Sigmoid colon (tissue), 7 donors: ENCODE measurements around the gene ESRRA. TPM values are rescaled to one million over a fixed set of nuclear protein-coding genes. Genes with fewer than 3 reads are reported as not detected.

Source experiments
- DNase-seq: peaks from one replicate; pipeline ENCODE4 v3.0.0-alpha.2; 2019
- H3K27ac ChIP-seq, 4 donors: fragments of 200-600 bp; sonication (generic); one replicate each; pipeline ENCODE4 v1.5.1; 2016 to 2019; ENCODE audit warnings: mild to moderate bottlenecking in 1 of 4
- H3K27me3 ChIP-seq, 3 donors: fragments of 200-600 bp; sonication (generic); one replicate each; pipeline ENCODE4 v1.5.1; 2019; ENCODE audit warnings: mild to moderate bottlenecking in 1 of 3
- H3K36me3 ChIP-seq, 4 donors: fragments of 200-600 bp; sonication (generic); one replicate each; pipeline ENCODE4 v1.5.1; 2016 to 2019
- H3K4me1 ChIP-seq, 4 donors: fragments of 200-600 bp; sonication (generic); one replicate each; pipeline ENCODE4 v1.5.1; 2017 to 2019
- H3K4me3 ChIP-seq, 4 donors: fragments of 200-600 bp; sonication (generic); one replicate each; pipeline ENCODE4 v1.5.1; 2017 to 2019; ENCODE audit warnings: mild to moderate bottlenecking in 2 of 4, moderate library complexity in 1 of 4
- H3K9me3 ChIP-seq, 4 donors: fragments of 200-600 bp in 3 of 4; sonication (generic) in 3 of 4; one replicate each; pipeline versions ENCODE4 v1.5.1 to v1.6.1; 2013 to 2019
- EP300 ChIP-seq, 4 donors: sonication (generic); formaldehyde crosslinking; IDR thresholded peaks; one replicate each; pipeline ENCODE4 v1.6.1; 2017; ENCODE audit warnings: antibody characterized with exemption in 4 of 4
- POLR2A ChIP-seq, 2 donors: fragments of 450-650 bp; IDR thresholded peaks; one replicate each; pipeline ENCODE4 v1.6.1; 2016; ENCODE audit warnings: antibody characterized with exemption in 2 of 2, mild to moderate bottlenecking in 2 of 2, moderate library complexity in 2 of 2
- POLR2AphosphoS5 ChIP-seq, 4 donors: sonication (generic); formaldehyde crosslinking; IDR thresholded peaks; one replicate each; pipeline ENCODE4 v1.6.1; 2017; ENCODE audit warnings: antibody characterized with exemption in 4 of 4
- WGBS, 2 donors: extraction: QIAGEN DNeasy Blood & Tissue Kit; methylation state at CpG; one replicate each; pipeline ENCODE4 v1.1.7; 2013; 5-methylcytosine and 5-hydroxymethylcytosine counted together
- intact Hi-C: fragments of 100-400 bp; cut with DNase I; formaldehyde crosslinking; loops from one replicate; pipeline ENCODE4 v1.15.1; 2023
- polyA plus RNA-seq, 3 donors: library from polyadenylated mRNA; stranded (reverse); fragments of 200-250 nt; gene quantifications; one replicate each; pipeline ENCODE4 v1.2.3, GENCODE V29; 2013
- total RNA-seq, 4 donors: library from RNA; depleted of rRNA; stranded (reverse); fragments of >200 nt; gene quantifications; one replicate each; pipeline ENCODE4 v1.1.0, GENCODE V29; 2016
- TF ChIP-seq, protein P1 (sequence below), 4 experiments: fragments of 450-650 bp in 3 of 4; fragments of 200-600 bp in 1 of 4; IDR thresholded peaks; one replicate each; pipeline ENCODE4 v1.5.1; 2016 to 2019; ENCODE audit warnings: antibody characterized with exemption in 4 of 4, mild to moderate bottlenecking in 3 of 4, moderate library complexity in 2 of 4
- donor health status: healthy with polysubstance abuse.
- donor health status: Bipolar disorder and iron deficiency.
- donor health status: healthy.

ESRRA gene
- total and polyA plus RNA-seq, 7 donors: 39.9 to 244 (median 48.7) TPM

DNA sequence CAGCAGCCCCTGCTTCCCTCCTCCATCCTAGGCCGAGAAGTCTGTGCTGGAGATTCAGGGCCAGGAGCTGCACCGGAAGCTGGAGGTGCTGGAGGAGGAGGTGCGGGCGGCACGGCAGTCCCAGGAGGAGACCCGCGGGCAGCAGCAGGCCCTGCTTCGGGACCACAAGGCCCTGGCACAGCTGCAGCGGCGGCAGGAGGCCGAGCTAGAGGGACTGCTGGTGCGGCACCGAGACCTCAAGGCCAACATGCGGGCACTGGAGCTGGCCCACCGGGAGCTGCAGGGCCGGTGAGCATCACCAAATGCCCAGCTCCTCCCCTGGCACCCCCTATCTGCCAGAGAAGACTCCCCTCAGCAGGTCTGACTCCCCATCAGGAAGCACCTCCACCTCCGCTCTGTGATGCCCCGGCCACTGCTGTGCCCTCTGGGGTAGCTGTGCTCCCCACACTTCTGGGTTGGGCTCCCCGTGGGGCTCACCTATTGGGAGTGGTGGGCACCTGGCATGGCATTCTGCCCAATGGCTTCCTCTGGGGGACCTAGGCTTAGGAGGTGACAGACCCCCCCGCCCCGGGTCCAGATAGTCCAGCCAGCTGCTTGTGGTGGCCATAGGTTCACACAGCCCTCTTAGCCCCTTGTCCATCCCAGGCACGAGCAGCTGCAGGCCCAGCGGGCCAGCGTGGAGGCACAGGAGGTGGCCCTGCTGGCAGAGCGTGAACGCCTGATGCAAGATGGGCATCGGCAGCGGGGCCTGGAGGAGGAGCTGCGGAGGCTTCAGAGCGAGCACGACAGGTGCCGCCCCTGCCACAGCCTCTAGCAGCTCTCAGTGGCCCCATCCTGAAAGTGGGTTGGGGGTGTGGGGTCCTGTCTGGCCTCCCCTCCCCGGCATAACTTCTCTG lies 47.0 kb downstream of the ESRRA start:
- Histone ChIP-seq H3K9me3 (no peaks in the 10 kb centered on the region), H3K4me3 (no peak overlapping the region), H3K36me3 (no peaks in the 10 kb centered on the region), H3K27me3 (no peaks in the 10 kb centered on the region), H3K27ac (no peak overlapping the region), H3K4me1 (peaks cover 0 to 17% (median 12%) of the 10 kb centered on the region in 4 donors)
- TF ChIP-seq EP300 (IDR thresholded peaks at IDR 0.05) (no peak), POLR2AphosphoS5 (IDR thresholded peaks at IDR 0.05) (no peak), POLR2A (IDR thresholded peaks at IDR 0.05) (no peak)
- TF ChIP-seq, protein P1, sequence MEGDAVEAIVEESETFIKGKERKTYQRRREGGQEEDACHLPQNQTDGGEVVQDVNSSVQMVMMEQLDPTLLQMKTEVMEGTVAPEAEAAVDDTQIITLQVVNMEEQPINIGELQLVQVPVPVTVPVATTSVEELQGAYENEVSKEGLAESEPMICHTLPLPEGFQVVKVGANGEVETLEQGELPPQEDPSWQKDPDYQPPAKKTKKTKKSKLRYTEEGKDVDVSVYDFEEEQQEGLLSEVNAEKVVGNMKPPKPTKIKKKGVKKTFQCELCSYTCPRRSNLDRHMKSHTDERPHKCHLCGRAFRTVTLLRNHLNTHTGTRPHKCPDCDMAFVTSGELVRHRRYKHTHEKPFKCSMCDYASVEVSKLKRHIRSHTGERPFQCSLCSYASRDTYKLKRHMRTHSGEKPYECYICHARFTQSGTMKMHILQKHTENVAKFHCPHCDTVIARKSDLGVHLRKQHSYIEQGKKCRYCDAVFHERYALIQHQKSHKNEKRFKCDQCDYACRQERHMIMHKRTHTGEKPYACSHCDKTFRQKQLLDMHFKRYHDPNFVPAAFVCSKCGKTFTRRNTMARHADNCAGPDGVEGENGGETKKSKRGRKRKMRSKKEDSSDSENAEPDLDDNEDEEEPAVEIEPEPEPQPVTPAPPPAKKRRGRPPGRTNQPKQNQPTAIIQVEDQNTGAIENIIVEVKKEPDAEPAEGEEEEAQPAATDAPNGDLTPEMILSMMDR (IDR thresholded peaks at IDR 0.05): no peak
- intact Hi-C loops: no loop called here
- no peak for DNase-seq
- 92 to 94% methylated on average over 33 of the region's 33 CpGs for WGBS, 2 donors

DNA sequence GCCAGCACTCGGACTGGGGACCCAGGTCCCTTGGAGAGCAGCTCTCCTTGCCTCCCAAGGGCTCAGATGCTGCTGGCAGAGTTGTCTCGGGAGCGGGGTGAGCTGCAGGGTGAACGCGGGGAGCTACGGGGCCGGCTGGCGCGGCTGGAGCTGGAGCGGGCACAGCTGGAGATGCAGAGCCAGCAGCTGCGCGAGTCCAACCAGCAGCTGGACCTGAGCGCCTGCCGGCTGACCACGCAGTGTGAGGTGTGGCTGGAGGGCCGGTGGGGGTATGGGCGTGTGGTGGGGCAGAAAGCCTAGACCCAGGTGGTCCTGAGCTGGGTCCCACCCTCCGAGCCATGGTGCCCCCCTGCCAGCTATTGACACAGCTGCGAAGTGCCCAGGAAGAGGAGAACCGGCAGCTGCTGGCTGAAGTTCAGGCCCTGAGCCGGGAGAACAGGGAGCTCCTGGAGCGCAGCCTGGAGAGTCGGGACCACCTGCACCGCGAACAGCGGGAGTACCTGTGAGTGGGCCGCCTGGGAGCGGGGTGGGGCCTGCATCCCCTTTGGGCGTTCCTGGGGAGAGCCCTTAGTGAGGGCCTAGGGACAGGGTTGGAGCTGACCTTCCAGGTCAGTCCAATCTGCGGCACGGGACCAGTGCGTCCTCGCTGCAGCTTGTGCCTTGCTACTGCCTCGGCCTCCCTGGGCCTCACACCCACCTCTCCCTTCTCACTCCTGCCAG lies 47.8 kb downstream of the ESRRA start:
- Histone ChIP-seq H3K27me3 (no peaks in the 10 kb centered on the region), H3K4me1 (peaks cover 0 to 23% (median 18%) of the 10 kb centered on the region in 4 donors), H3K36me3 (no peaks in the 10 kb centered on the region), H3K9me3 (no peaks in the 10 kb centered on the region), H3K4me3 (no peak overlapping the region), H3K27ac (no peak overlapping the region)
- 80 to 91% methylated on average over 34 of the region's 34 CpGs for WGBS, 2 donors
- TF ChIP-seq EP300 (IDR thresholded peaks at IDR 0.05) (no peak), POLR2AphosphoS5 (IDR thresholded peaks at IDR 0.05) (no peak), POLR2A (IDR thresholded peaks at IDR 0.05) (no peak)
- TF ChIP-seq, protein P1 (IDR thresholded peaks at IDR 0.05): no peak
- DNase-seq: no peak
- intact Hi-C loops: no loop called here

DNA sequence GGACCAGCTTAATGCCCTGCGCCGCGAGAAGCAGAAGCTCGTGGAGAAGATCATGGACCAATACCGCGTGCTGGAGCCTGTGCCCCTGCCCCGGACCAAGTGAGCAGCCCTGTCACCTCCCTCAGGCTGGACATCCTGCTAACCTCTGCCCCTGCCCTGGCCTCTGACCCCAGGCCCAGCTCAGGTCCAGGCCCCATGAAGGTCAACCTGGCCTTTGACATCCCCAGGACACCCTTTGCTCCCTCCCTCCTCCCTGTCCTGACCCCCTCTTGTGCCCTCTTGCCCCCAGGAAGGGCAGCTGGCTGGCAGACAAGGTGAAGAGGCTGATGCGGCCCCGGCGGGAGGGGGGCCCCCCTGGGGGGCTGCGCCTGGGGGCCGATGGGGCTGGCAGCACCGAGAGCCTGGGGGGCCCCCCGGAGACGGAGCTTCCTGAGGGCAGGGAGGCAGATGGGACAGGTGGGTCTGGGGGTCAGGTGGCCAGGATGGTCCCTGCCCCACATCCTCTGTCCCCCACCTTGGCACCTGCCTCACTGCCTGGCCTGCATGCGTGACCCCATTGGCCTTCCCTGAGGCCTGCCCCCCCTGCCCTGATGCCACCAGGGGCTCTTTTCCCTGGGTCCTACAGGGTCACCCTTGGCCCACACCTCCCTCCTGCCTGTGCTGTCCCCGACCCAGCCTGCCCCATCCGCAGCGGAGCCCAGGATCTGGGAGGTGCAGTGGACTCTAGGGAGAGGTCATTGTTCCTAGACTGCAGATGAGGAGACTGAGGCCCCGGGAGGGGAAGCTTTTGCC lies 48.6 kb downstream of the ESRRA start:
- H3K4me3 ChIP-seq: no peak overlapping the region
- intact Hi-C loops: no loop called here
- no peaks in the 10 kb centered on the region for H3K27me3 ChIP-seq
- H3K9me3 ChIP-seq: no peaks in the 10 kb centered on the region
- TF ChIP-seq EP300 (IDR thresholded peaks at IDR 0.05): no peak
- no peak for TF ChIP-seq POLR2A (IDR thresholded peaks at IDR 0.05)
- no peak for TF ChIP-seq POLR2AphosphoS5 (IDR thresholded peaks at IDR 0.05)
- TF ChIP-seq, protein P1 (IDR thresholded peaks at IDR 0.05): no peak
- no peak for DNase-seq
- 82 to 89% methylated on average over 20 of the region's 20 CpGs for WGBS, 2 donors
- peaks cover 0 to 30% (median 24%) of the 10 kb centered on the region in 4 donors for H3K4me1 ChIP-seq
- H3K27ac ChIP-seq: no peak overlapping the region
- no peaks in the 10 kb centered on the region for H3K36me3 ChIP-seq

DNA sequence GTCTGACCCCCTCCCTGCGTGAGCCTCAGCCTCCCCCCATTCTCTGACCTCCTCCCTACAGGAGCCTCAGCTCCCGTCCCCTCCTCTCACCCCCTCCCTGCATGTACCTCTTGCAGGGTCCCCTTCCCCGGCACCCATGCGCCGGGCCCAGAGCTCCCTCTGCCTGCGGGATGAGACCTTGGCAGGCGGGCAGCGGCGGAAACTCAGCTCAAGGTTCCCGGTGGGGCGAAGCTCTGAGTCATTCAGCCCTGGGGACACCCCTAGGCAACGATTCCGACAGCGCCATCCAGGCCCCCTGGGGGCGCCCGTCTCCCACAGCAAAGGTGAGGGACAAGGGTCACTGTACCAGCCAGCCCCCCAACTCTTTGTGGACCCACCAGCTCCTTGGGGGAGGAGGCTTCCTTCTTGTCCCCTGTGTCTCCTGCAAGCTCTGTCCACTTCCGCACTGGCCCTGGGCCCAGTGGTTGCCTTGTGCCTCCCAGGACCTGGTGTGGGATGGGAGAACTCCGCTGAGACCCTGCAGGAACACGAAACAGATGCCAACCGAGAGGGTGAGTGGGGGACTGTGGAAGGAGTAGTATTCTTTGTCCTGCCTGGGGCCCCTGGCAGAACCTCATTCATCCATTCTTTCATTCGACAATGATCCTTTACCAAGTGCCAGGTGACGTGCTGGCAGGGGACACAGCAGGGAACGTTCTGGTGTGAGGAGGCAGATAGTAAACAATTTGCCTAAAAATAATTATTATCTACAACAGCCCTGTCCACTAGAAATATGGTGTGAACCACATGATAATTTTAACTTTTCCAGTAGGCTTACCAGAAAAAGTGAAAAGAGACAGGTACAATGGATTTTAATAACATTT lies 50.0 kb downstream of the ESRRA start:
- H3K27ac ChIP-seq: peak overlapping the region in 3 of 4 donors; percentile 17 to 62 (median 56)
- H3K9me3 ChIP-seq: no peaks in the 10 kb centered on the region
- H3K4me3 ChIP-seq: peak overlapping the region in 3 of 4 donors; percentile 5 to 32 (median 28)
- H3K4me1 ChIP-seq: peaks cover 0 to 41% (median 35%) of the 10 kb centered on the region in 4 donors
- TF ChIP-seq, protein P1 (IDR thresholded peaks at IDR 0.05): peak; percentile 47 to 69 (median 65)
- TF ChIP-seq EP300 (IDR thresholded peaks at IDR 0.05): no peak
- TF ChIP-seq POLR2AphosphoS5 (IDR thresholded peaks at IDR 0.05): no peak
- no peaks in the 10 kb centered on the region for H3K36me3 ChIP-seq
- intact Hi-C loops: loop anchor here (1.0 kb wide), 1 partner anchor 37 kb away; the partner anchor contains the start of gene PRDX5
- 14 to 28% methylated on average over 23 of the region's 23 CpGs for WGBS, 2 donors
- peak; percentile 89 for DNase-seq
- no peaks in the 10 kb centered on the region for H3K27me3 ChIP-seq
